K562 (cell line): ENCODE measurements around the gene PODN. TPM values are rescaled to one million over a fixed set of nuclear protein-coding genes. Genes with fewer than 3 reads are reported as not detected.

ENCODE experiments used
- CAMTA2 ChIP-seq: fragments of 250-450 bp; sonication (Bioruptor Pico); conservative IDR thresholded peaks from 2 replicates; pipeline ENCODE4 v1.5.1; 2022
- CBFB ChIP-seq: sonication (generic); formaldehyde crosslinking; IDR thresholded peaks from 2 replicates; pipeline ENCODE4 v1.4.0; 2020; ENCODE audit warnings: mild to moderate bottlenecking, missing genetic modification reagents
- CREBBP ChIP-seq: IDR thresholded peaks from one replicate; pipeline ENCODE4 v1.6.1; 2012; ENCODE audit warnings: low read depth, mild to moderate bottlenecking, control low read depth, inconsistent platforms, low read length
- CTBP1 ChIP-seq: fragments of 450-650 bp; IDR thresholded peaks from 2 replicates; pipeline ENCODE4 v1.6.1; 2016; ENCODE audit warnings: borderline replicate concordance
- ELF1 ChIP-seq: fragments of 200-800 bp; sonication (Bioruptor generic); IDR thresholded peaks from 2 replicates; pipeline ENCODE4 v1.6.1; 2016; ENCODE audit warnings: missing genetic modification characterization, missing compliant biosample characterization
- ELF4 ChIP-seq: fragments of 450-650 bp; formaldehyde crosslinking; IDR thresholded peaks from 2 replicates; pipeline ENCODE4 v1.4.0; 2022; ENCODE audit warnings: missing genetic modification characterization
- FOXP1 ChIP-seq: sonication (generic); formaldehyde crosslinking; IDR thresholded peaks from 2 replicates; pipeline ENCODE4 v1.8.0; 2022; ENCODE audit warnings: mild to moderate bottlenecking, missing genetic modification reagents
- HDAC6 ChIP-seq: IDR thresholded peaks from 2 replicates; pipeline ENCODE4 v1.6.1; 2012; ENCODE audit warnings: low read depth, mild to moderate bottlenecking, control low read depth, inconsistent platforms, low read length, moderate library complexity
- HMG20A ChIP-seq: fragments of 450-650 bp; formaldehyde crosslinking; conservative IDR thresholded peaks from 2 replicates; pipeline ENCODE4 v1.4.0; 2020; ENCODE audit warnings: mild to moderate bottlenecking, mixed read lengths
- LEF1 ChIP-seq: fragments of 450-650 bp; IDR thresholded peaks from 2 replicates; pipeline ENCODE4 v1.6.1; 2016; ENCODE audit warnings: mild to moderate bottlenecking
- MCM2 ChIP-seq: fragments of 450-650 bp; IDR thresholded peaks from 2 replicates; pipeline ENCODE4 v1.6.1; 2017; ENCODE audit warnings: low read depth, mild to moderate bottlenecking
- NFRKB ChIP-seq: fragments of 450-650 bp; IDR thresholded peaks from 2 replicates; pipeline ENCODE4 v1.6.1; 2016; ENCODE audit warnings: low read depth
- PURB ChIP-seq: sonication (generic); formaldehyde crosslinking; IDR thresholded peaks from 2 replicates; pipeline ENCODE4 v1.9.0; 2021; ENCODE audit warnings: low read depth, mild to moderate bottlenecking, missing genetic modification reagents
- RCOR1 ChIP-seq, 2 experiments: IDR thresholded peaks; 2 replicates each; pipeline ENCODE4 v1.6.1; 2012; ENCODE audit warnings: low read depth in 2 of 2, low read length in 2 of 2, borderline replicate concordance in 1 of 2, improper control_type of control experiment in 1 of 2
- SMARCA4 ChIP-seq: fragments of 450-650 bp; IDR thresholded peaks from 2 replicates; pipeline ENCODE4 v1.6.1; 2016
- SRSF1 ChIP-seq: fragments of 200-400 bp; formaldehyde crosslinking; IDR thresholded peaks from 2 replicates; pipeline ENCODE4 v1.6.1; 2017; ENCODE audit warnings: mild to moderate bottlenecking, low read depth, low read length, moderate library complexity
- TSC22D4 ChIP-seq: fragments of 450-650 bp; IDR thresholded peaks from 2 replicates; pipeline ENCODE4 v1.6.1; 2016; ENCODE audit warnings: missing genetic modification characterization, missing biosample characterization, control low read depth
- ZBED1 ChIP-seq: IDR thresholded peaks from 2 replicates; pipeline ENCODE4 v1.6.1; 2014
- ZKSCAN3 ChIP-seq: fragments of 250-450 bp; sonication (Bioruptor Pico); IDR thresholded peaks from 2 replicates; pipeline ENCODE4 v1.4.0; 2020
- ZNF175 ChIP-seq: fragments of 200-800 bp; sonication (Bioruptor generic); IDR thresholded peaks from 2 replicates; pipeline ENCODE4 v1.6.1; 2016; ENCODE audit warnings: low read depth, mild to moderate bottlenecking, missing genetic modification characterization, missing compliant biosample characterization
- ZNF184 ChIP-seq: sonication (generic); formaldehyde crosslinking; IDR thresholded peaks from 2 replicates; pipeline ENCODE4 v1.5.0; 2020; ENCODE audit warnings: missing genetic modification reagents
- ZNF395 ChIP-seq: fragments of 200-800 bp; sonication (Bioruptor generic); IDR thresholded peaks from 2 replicates; pipeline ENCODE4 v1.6.1; 2017; ENCODE audit warnings: missing genetic modification characterization, missing compliant biosample characterization
- polyA plus RNA-seq, 8 experiments: library from polyadenylated mRNA; depleted of rRNA in 4 of 8; stranded (reverse) in 5 of 8; unstranded in 3 of 8; fragments of >200 nt; fragmentation: Nextera tagmentation in 2 of 8; fragmentation: Illumina TruSeq in 1 of 8; extraction: Ambion mirVana in 2 of 8; extraction: Trizol in 1 of 8; gene quantifications; 2 replicates each; pipeline versions ENCODE4 v1.2.1 to v1.2.3, GENCODE V29; 2011 to 2014; ENCODE audit warnings: inconsistent platforms in 1 of 8, missing spikeins in 1 of 8
- total RNA-seq, 7 experiments: library from RNA; depleted of rRNA in 6 of 7; stranded (reverse); fragments of >200 nt in 6 of 7; fragmentation: Illumina TruSeq in 2 of 7; extraction: Trizol in 2 of 7; gene quantifications; 2 replicates each; pipeline versions ENCODE4 v1.2.1 to v1.2.3, GENCODE V29; 2011 to 2021; ENCODE audit warnings: low replicate concordance in 1 of 7
- TF ChIP-seq, protein P1 (sequence below): fragments of 450-650 bp; formaldehyde crosslinking; IDR thresholded peaks from 2 replicates; pipeline ENCODE4 v1.4.0; 2022; ENCODE audit warnings: missing genetic modification characterization
- TF ChIP-seq, protein P2 (sequence below): fragments of 450-650 bp; IDR thresholded peaks from 2 replicates; pipeline ENCODE4 v1.6.1; 2014; ENCODE audit warnings: low read depth, mild to moderate bottlenecking, moderate library complexity, borderline replicate concordance
- TF ChIP-seq, protein P3 (sequence below): sonication (generic); formaldehyde crosslinking; IDR thresholded peaks from 2 replicates; pipeline ENCODE4 v1.8.0; 2022; ENCODE audit warnings: mild to moderate bottlenecking, missing genetic modification reagents

Gene PODN
- total and polyA plus RNA-seq, 9 of the 15 experiments (the other 6 are each of a cell fraction or from before 2014, with no cell fraction given), result not detected

DNA sequence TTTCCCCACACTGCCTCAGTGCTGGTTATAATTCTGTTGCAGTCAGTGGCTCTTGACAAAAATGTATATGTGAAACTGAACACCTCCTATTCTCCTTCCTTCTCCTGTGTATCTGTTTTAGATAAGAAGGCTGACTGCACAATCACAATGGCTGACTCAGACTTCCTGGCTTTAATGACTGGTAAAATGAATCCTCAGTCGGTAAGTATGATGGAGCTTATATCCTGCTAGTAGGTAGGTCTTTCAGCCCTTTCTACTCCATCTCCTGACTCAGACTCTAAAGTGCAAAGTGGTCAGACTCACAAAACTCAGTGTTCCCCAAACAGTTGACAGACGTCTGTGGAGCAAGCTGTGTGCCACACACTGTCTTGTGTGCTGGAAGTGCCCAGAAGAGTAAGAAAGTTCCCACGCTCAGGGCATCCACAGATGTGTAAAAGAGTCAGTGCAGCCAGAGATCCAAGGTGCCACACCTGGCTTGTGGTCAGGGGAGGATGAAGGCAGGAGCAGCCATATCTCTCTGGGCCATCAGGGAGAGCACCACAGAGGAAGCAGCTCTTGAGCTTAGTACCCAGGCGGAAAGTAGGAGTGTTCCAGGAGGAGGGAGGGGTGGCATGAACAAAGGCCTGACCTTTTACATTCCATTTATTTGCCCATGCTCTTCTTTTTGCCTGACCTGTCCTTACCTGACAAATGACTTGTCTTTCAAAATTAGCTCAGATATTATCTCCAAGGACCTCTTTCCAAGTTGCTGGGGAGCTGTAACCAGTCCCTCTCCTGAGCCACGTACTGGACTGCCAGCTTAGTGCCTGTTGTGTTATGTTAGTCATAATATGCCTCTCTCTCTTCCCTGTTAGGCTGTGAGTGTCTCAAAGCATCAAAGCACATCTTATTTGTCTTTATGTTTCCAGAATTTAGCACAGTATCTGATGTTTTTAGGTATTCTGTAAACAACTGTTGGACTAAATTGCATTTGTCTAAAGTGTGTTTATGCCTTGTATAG, 14.0 kb upstream of the PODN start (continued):
- TF ChIP-seq RCOR1 (IDR thresholded peaks at IDR 0.05; ENCODE audit: borderline replicate concordance in 1 of 2, low read depth in 2 of 2, low read length in 2 of 2) (peak in 1 of 2 experiments; percentile 82; a peak in 1 of 4 replicates), CREBBP (no peak), ZNF395 (CRISPR knock-in tag) (no peak), ZNF184 (CRISPR knock-in tag) (no peak), CBFB (CRISPR knock-in tag) (no peak), SRSF1 (no peak), MCM2 (no peak), NFRKB (0 out of 2 replicates have a peak, but pooled peaks have one; percentile 44), HMG20A (CRISPR knock-in tag) (no peak), ZNF175 (no peak), ELF1 (tag) (peak; percentile 59), PURB (no peak), ZBED1 (no peak), LEF1 (0 out of 2 replicates have a peak, but pooled peaks have one; percentile 23), CAMTA2 (CRISPR knock-in tag) (no peak), ELF4 (CRISPR knock-in tag) (no peak), ZKSCAN3 (CRISPR knock-in tag) (no peak), CTBP1 (peak; percentile 71), TSC22D4 (tag) (no peak), FOXP1 (CRISPR knock-in tag) (no peak), SMARCA4 (peak; percentile 79), HDAC6 (no peak)
- TF ChIP-seq, protein P1, sequence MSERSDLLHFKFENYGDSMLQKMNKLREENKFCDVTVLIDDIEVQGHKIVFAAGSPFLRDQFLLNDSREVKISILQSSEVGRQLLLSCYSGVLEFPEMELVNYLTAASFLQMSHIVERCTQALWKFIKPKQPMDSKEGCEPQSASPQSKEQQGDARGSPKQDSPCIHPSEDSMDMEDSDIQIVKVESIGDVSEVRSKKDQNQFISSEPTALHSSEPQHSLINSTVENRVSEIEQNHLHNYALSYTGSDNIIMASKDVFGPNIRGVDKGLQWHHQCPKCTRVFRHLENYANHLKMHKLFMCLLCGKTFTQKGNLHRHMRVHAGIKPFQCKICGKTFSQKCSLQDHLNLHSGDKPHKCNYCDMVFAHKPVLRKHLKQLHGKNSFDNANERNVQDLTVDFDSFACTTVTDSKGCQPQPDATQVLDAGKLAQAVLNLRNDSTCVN (CRISPR knock-in tag), result no peak
- TF ChIP-seq, protein P2, sequence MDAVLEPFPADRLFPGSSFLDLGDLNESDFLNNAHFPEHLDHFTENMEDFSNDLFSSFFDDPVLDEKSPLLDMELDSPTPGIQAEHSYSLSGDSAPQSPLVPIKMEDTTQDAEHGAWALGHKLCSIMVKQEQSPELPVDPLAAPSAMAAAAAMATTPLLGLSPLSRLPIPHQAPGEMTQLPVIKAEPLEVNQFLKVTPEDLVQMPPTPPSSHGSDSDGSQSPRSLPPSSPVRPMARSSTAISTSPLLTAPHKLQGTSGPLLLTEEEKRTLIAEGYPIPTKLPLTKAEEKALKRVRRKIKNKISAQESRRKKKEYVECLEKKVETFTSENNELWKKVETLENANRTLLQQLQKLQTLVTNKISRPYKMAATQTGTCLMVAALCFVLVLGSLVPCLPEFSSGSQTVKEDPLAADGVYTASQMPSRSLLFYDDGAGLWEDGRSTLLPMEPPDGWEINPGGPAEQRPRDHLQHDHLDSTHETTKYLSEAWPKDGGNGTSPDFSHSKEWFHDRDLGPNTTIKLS, result no peak
- TF ChIP-seq, protein P3, sequence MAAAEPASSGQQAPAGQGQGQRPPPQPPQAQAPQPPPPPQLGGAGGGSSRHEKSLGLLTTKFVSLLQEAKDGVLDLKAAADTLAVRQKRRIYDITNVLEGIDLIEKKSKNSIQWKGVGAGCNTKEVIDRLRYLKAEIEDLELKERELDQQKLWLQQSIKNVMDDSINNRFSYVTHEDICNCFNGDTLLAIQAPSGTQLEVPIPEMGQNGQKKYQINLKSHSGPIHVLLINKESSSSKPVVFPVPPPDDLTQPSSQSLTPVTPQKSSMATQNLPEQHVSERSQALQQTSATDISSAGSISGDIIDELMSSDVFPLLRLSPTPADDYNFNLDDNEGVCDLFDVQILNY, result no peak
